Measurements from ENCODE around the gene MACF1. TPM values are rescaled to one million over a fixed set of nuclear protein-coding genes. Genes with fewer than 3 reads are reported as not detected.

MACF1 gene
- total RNA-seq, 1 experiment from 2014 or later, result 265 TPM

DNA sequence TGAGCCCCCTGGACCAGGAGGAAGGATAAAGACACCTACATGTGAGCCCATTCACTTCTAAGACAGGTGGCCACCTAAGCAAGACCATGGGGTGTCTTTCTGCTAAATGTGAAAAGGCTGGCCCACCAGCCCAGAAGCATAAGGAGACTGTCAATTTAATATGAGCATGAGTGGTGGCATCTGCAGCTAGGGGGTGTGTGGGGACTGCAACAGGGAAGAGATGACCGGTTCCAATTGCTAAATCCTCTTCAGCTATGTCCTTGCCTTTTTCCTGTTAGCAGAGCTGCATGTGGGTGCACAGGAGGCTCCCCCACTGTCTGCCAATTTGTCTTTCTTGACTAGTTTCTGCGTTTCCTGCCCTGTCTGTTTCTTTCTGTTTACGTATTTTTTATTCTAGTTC, 264.7 kb downstream of the MACF1 start:
- peaks cover 81% of the 10 kb centered on the region for H3K36me3 ChIP-seq (ENCODE audit: insufficient read depth, low read length, poor library complexity, severe bottlenecking)

DNA sequence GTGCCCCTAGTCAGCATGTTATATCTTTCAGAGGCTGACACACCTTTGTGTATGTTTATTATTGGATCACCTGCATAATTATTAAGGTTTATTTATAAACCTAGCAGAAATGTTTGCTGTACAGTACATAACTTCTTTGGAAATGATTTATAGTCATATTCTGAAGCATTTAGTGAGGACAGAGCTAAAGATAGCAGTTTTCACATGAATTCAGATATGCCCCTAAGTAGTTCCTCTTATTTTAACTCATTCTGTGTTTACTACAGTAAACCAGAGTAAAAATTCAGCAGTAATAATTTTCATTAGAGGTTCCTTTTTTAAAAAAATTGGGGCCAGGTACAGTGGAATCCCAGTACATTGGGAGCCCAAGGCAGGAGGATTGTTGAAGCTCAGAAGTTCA, 265.5 kb downstream of the MACF1 start:
- TF ChIP-seq, protein P1, sequence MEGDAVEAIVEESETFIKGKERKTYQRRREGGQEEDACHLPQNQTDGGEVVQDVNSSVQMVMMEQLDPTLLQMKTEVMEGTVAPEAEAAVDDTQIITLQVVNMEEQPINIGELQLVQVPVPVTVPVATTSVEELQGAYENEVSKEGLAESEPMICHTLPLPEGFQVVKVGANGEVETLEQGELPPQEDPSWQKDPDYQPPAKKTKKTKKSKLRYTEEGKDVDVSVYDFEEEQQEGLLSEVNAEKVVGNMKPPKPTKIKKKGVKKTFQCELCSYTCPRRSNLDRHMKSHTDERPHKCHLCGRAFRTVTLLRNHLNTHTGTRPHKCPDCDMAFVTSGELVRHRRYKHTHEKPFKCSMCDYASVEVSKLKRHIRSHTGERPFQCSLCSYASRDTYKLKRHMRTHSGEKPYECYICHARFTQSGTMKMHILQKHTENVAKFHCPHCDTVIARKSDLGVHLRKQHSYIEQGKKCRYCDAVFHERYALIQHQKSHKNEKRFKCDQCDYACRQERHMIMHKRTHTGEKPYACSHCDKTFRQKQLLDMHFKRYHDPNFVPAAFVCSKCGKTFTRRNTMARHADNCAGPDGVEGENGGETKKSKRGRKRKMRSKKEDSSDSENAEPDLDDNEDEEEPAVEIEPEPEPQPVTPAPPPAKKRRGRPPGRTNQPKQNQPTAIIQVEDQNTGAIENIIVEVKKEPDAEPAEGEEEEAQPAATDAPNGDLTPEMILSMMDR (conservative IDR thresholded peaks at IDR 0.05; ENCODE audit: low read depth, low read length), result no peak
- TF ChIP-seq EZH2 (IDR thresholded peaks at IDR 0.05; ENCODE audit: borderline replicate concordance, low read depth, low read length, poor library complexity, severe bottlenecking), result no peak
- H3K4me1 ChIP-seq (ENCODE audit: insufficient read depth, low read length, poor library complexity, severe bottlenecking), result no peaks in the 10 kb centered on the region
- POLR2A ChIA-PET (ENCODE audit: low non-redundant PET), result no interaction called here
- intact Hi-C loops (cut with micrococcal nuclease; ENCODE audit: unreplicated experiment), result no loop called here
- DNase-seq (ENCODE audit: low spot score), result no peak
- no TSS peak for BruUV-seq (replicated peaks)
- H3K27ac ChIP-seq (ENCODE audit: low read depth, low read length, poor library complexity, severe bottlenecking), result no peak overlapping the region
- peaks cover 72% of the 10 kb centered on the region for H3K36me3 ChIP-seq (ENCODE audit: insufficient read depth, low read length, poor library complexity, severe bottlenecking)
- CTCF ChIA-PET, result no interaction called here
- H3K9me3 ChIP-seq (ENCODE audit: low read depth, low read length, poor library complexity, severe bottlenecking), result no peaks in the 10 kb centered on the region
- no peak overlapping the region for H3K4me3 ChIP-seq (ENCODE audit: low read depth, low read length, poor library complexity, severe bottlenecking)
- no peaks in the 10 kb centered on the region for H3K27me3 ChIP-seq (replicated peaks; ENCODE audit: insufficient read depth, low read depth, low read length, poor library complexity)

More for the DNA sequence above, 264.7 kb downstream of the MACF1 start:
- POLR2A ChIA-PET (ENCODE audit: low non-redundant PET), result no interaction called here
- Histone ChIP-seq H3K4me3 (ENCODE audit: low read depth, low read length, poor library complexity, severe bottlenecking) (no peak overlapping the region), H3K27ac (ENCODE audit: low read depth, low read length, poor library complexity, severe bottlenecking) (no peak overlapping the region), H3K27me3 (replicated peaks; ENCODE audit: insufficient read depth, low read depth, low read length, poor library complexity) (no peaks in the 10 kb centered on the region), H3K9me3 (ENCODE audit: low read depth, low read length, poor library complexity, severe bottlenecking) (no peaks in the 10 kb centered on the region), H3K4me1 (ENCODE audit: insufficient read depth, low read length, poor library complexity, severe bottlenecking) (no peaks in the 10 kb centered on the region)
- intact Hi-C loops (cut with micrococcal nuclease; ENCODE audit: unreplicated experiment), result no loop called here
- no peak for DNase-seq (ENCODE audit: low spot score)
- TF ChIP-seq EZH2 (IDR thresholded peaks at IDR 0.05; ENCODE audit: borderline replicate concordance, low read depth, low read length, poor library complexity, severe bottlenecking), result no peak
- TF ChIP-seq, protein P1 (conservative IDR thresholded peaks at IDR 0.05; ENCODE audit: low read depth, low read length), result no peak
- CTCF ChIA-PET, result no interaction called here
- no TSS peak for BruUV-seq (replicated peaks)

DNA sequence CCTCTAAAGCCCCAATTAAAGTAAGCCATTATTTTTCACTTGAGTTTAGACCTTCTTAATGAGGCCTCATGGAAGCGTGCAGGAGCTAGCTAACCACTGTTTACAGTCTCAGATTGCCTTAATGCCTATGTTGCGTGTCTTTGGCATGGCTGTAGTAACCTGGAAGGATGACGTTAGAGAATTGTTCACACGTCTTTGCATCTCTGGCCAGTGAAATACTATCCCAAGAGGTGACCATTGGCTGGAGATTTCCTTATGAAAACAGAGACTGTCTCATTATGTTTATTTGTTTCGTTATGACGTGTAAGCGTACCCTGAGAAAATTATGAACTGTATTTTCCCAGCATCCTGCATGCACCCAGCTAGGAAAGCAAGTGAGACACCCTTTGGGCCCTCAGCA, 268.3 kb downstream of the MACF1 start:
- Histone ChIP-seq H3K36me3 (ENCODE audit: insufficient read depth, low read length, poor library complexity, severe bottlenecking) (peaks cover 50% of the 10 kb centered on the region), H3K4me1 (ENCODE audit: insufficient read depth, low read length, poor library complexity, severe bottlenecking) (no peaks in the 10 kb centered on the region), H3K4me3 (ENCODE audit: low read depth, low read length, poor library complexity, severe bottlenecking) (no peak overlapping the region), H3K27me3 (replicated peaks; ENCODE audit: insufficient read depth, low read depth, low read length, poor library complexity) (no peaks in the 10 kb centered on the region), H3K27ac (ENCODE audit: low read depth, low read length, poor library complexity, severe bottlenecking) (no peak overlapping the region), H3K9me3 (ENCODE audit: low read depth, low read length, poor library complexity, severe bottlenecking) (no peaks in the 10 kb centered on the region)
- BruUV-seq (replicated peaks), result no TSS peak
- no peak for DNase-seq (ENCODE audit: low spot score)
- intact Hi-C loops (cut with micrococcal nuclease; ENCODE audit: unreplicated experiment), result no loop called here
- POLR2A ChIA-PET (ENCODE audit: low non-redundant PET), result no interaction called here
- TF ChIP-seq EZH2 (IDR thresholded peaks at IDR 0.05; ENCODE audit: borderline replicate concordance, low read depth, low read length, poor library complexity, severe bottlenecking), result no peak
- TF ChIP-seq, protein P1 (conservative IDR thresholded peaks at IDR 0.05; ENCODE audit: low read depth, low read length), result no peak
- CTCF ChIA-PET, result no interaction called here

Data from A673 (cell line).